K562 (cell line): ENCODE measurements around the gene FAM81B. TPM values are rescaled to one million over a fixed set of nuclear protein-coding genes. Genes with fewer than 3 reads are reported as not detected.
A peak's percentile ranks its signal among the peaks of the same experiment; 100 is the strongest.

Source experiments
- ATAC-seq: fragments of 200-7000 bp; cut with Tn5 transposase; 3 replicates; pipeline ENCODE4 v1.9.1; 2020; ENCODE audit warnings: moderate library complexity
- BruUV-seq: library from RNA; stranded (reverse); fragments of 400-500 nt; replicated peaks from 2 replicates; lab custom pipeline; 2021; lab: Mats Ljungman, UMichigan
- CTCF ChIA-PET: fragments of 300-600 bp; formaldehyde crosslinking; extraction: SDS; loops from one replicate; lab custom pipeline; 2021; ENCODE audit warnings: low intra/inter-chr PET ratio; lab: Yijun Ruan, JAX
- POLR2A ChIA-PET: fragments of 300-600, 350-650 bp; sonication (Branson Sonifier 250); formaldehyde crosslinking; extraction: SDS; loops from one replicate; lab custom pipeline; 2021; ENCODE audit warnings: antibody characterized with exemption, inconsistent platforms; lab: Yijun Ruan, JAX
- DNase-seq, 4 experiments: peaks; one replicate each; pipeline versions ENCODE4 v3.0.0 to v3.0.0-alpha.2; 2011 to 2018; ENCODE audit warnings: low spot score in 3 of 4, mixed read lengths in 3 of 4; ENCODE audit errors: extremely low read depth in 1 of 4
- FAIRE-seq: peaks from 2 replicates; lab custom pipeline; 2011; peaks lifted over from hg19 to GRCh38; lab: Jason Lieb, UNC
- H2AFZ ChIP-seq: 2 replicates; pipeline ENCODE4 v1.6.0; 2011; ENCODE audit warnings: low read depth, low read length, control low read depth, inconsistent platforms
- H3K27ac ChIP-seq: fragments of 200-600 bp; 3 replicates; pipeline ENCODE4 v1.8.0; 2011; ENCODE audit warnings: low read depth, mild to moderate bottlenecking, control low read depth, inconsistent platforms, low read length, moderate library complexity, mixed read lengths; ENCODE audit errors: extremely low read depth
- H3K27me3 ChIP-seq, 2 experiments: fragments of 300-600 bp in 1 of 2; 2 replicates in 1 of 2; 3 replicates in 1 of 2; pipeline versions ENCODE4 v1.6.0 to v1.8.0; 2011; ENCODE audit warnings: inconsistent platforms in 2 of 2, low read length in 2 of 2, mild to moderate bottlenecking in 1 of 2, mixed read lengths in 1 of 2, moderate library complexity in 1 of 2; ENCODE audit not compliant: control insufficient read depth in 2 of 2, insufficient read depth in 2 of 2
- H3K36me3 ChIP-seq: fragments of 300-600 bp; 3 replicates; pipeline ENCODE4 v1.8.0; 2011; ENCODE audit warnings: mild to moderate bottlenecking, low read length, inconsistent platforms; ENCODE audit not compliant: control insufficient read depth, insufficient read depth
- H3K4me1 ChIP-seq, 2 experiments: fragments of 200-600 bp in 1 of 2; replicated peaks in 1 of 2; 2 replicates in 1 of 2; 3 replicates in 1 of 2; pipeline versions ENCODE4 v1.5.1 to v1.8.0; 2011; ENCODE audit warnings: inconsistent platforms in 2 of 2, low read length in 2 of 2, mild to moderate bottlenecking in 1 of 2, mixed read lengths in 1 of 2, moderate library complexity in 1 of 2; ENCODE audit not compliant: control insufficient read depth in 2 of 2, insufficient read depth in 2 of 2
- H3K4me2 ChIP-seq: 2 replicates; pipeline ENCODE4 v1.6.1; 2011; ENCODE audit warnings: low read length, control low read depth, inconsistent platforms, mixed read lengths; ENCODE audit not compliant: insufficient read depth
- H3K4me3 ChIP-seq: fragments of 200-600 bp; sonication (generic), shearing (Covaris generic); 2 replicates; pipeline ENCODE4 v1.5.1; 2016; ENCODE audit warnings: control low read depth, inconsistent platforms
- H3K79me2 ChIP-seq: fragments of 200-600 bp; 3 replicates; pipeline ENCODE4 v1.8.0; 2011; ENCODE audit warnings: low read length, inconsistent platforms; ENCODE audit not compliant: control insufficient read depth, insufficient read depth
- H3K9ac ChIP-seq, 2 experiments: 2 replicates each; pipeline versions ENCODE4 v1.6.0 to v1.6.1; 2011; ENCODE audit warnings: low read depth in 2 of 2, low read length in 2 of 2, control low read depth in 1 of 2, inconsistent platforms in 1 of 2, mild to moderate bottlenecking in 1 of 2, mixed read lengths in 1 of 2; ENCODE audit not compliant: insufficient read depth in 1 of 2
- H3K9me1 ChIP-seq: one replicate; pipeline ENCODE4 v1.6.0; 2011; ENCODE audit warnings: inconsistent platforms, mild to moderate bottlenecking, low read length, moderate library complexity; ENCODE audit not compliant: control insufficient read depth, insufficient read depth
- H3K9me3 ChIP-seq: replicated peaks from 2 replicates; pipeline ENCODE4 v1.5.1; 2011; ENCODE audit warnings: low read depth, low read length, inconsistent platforms; ENCODE audit not compliant: control insufficient read depth, insufficient read depth
- H4K20me1 ChIP-seq: replicated peaks from 2 replicates; pipeline ENCODE4 v1.6.1; 2011; ENCODE audit warnings: low read length, inconsistent platforms, mixed read lengths; ENCODE audit not compliant: control insufficient read depth, insufficient read depth
- CBFA2T3 ChIP-seq: fragments of 450-650 bp; IDR thresholded peaks from 2 replicates; pipeline ENCODE4 v1.6.1; 2017
- CEBPB ChIP-seq: fragments of 450-650 bp; IDR thresholded peaks from 2 replicates; pipeline ENCODE4 v1.6.1; 2016; ENCODE audit warnings: missing genetic modification characterization, missing compliant biosample characterization
- CEBPG ChIP-seq, 3 experiments: fragments of 200-800 bp in 1 of 3; sonication (Bioruptor generic) in 1 of 3; sonication (generic) in 1 of 3; formaldehyde crosslinking in 1 of 3; IDR thresholded peaks in 2 of 3; conservative IDR thresholded peaks in 1 of 3; 2 replicates each; pipeline versions ENCODE4 v1.6.1 to v1.8.0; 2016 to 2022; ENCODE audit warnings: missing compliant biosample characterization in 2 of 3, missing genetic modification characterization in 2 of 3, mild to moderate bottlenecking in 1 of 3, missing genetic modification reagents in 1 of 3
- CXXC5 ChIP-seq: fragments of 250-450 bp; sonication (Bioruptor Pico); IDR thresholded peaks from 2 replicates; pipeline ENCODE4 v1.8.0; 2022; ENCODE audit warnings: inconsistent platforms, mild to moderate bottlenecking, moderate library complexity
- FOSL1 ChIP-seq: fragments of 200-800 bp; sonication (Bioruptor generic); conservative IDR thresholded peaks from 2 replicates; pipeline ENCODE4 v1.6.1; 2016; ENCODE audit warnings: missing genetic modification characterization, missing compliant biosample characterization
- LCOR ChIP-seq: sonication (generic); formaldehyde crosslinking; IDR thresholded peaks from 2 replicates; pipeline ENCODE4 v1.8.0; 2022; ENCODE audit warnings: mild to moderate bottlenecking, missing genetic modification reagents
- MEIS2 ChIP-seq: fragments of 450-650 bp; IDR thresholded peaks from 2 replicates; pipeline ENCODE4 v1.6.1; 2014; ENCODE audit warnings: mild to moderate bottlenecking; ENCODE audit not compliant: partially characterized antibody
- MTA2 ChIP-seq: fragments of 450-650 bp; IDR thresholded peaks from 2 replicates; pipeline ENCODE4 v1.6.1; 2016; ENCODE audit warnings: low read depth
- SETDB1 ChIP-seq: IDR thresholded peaks from one replicate; pipeline ENCODE4 v1.6.1; 2012; ENCODE audit warnings: low read length, control low read depth, inconsistent platforms
- TCF3 ChIP-seq: sonication (generic); formaldehyde crosslinking; IDR thresholded peaks from 2 replicates; pipeline ENCODE4 v1.4.0; 2020; ENCODE audit warnings: mild to moderate bottlenecking, missing genetic modification reagents
- TEAD4 ChIP-seq, 2 experiments: sonication (generic) in 1 of 2; formaldehyde crosslinking in 1 of 2; IDR thresholded peaks; 2 replicates each; pipeline versions ENCODE4 v1.6.1 to v1.8.0; 2012 to 2022; ENCODE audit warnings: borderline replicate concordance in 1 of 2, inconsistent platforms in 1 of 2, low read length in 1 of 2, mild to moderate bottlenecking in 1 of 2, missing genetic modification reagents in 1 of 2
- ZNF551 ChIP-seq: fragments of 250-450 bp; sonication (Bioruptor Pico); IDR thresholded peaks from 2 replicates; pipeline ENCODE4 v1.5.0; 2021; ENCODE audit warnings: mild to moderate bottlenecking, moderate library complexity
- WGBS: fragments of 100-300 bp; shearing (Covaris generic); methylation state at CpG from one replicate; pipeline ENCODE4 v1.1.6; 2016; ENCODE audit warnings: low coverage, mixed read lengths; ENCODE audit not compliant: insufficient coverage; ENCODE audit errors: missing lambda C conversion rate; 5-methylcytosine and 5-hydroxymethylcytosine counted together
- in situ Hi-C: fragments of 300-500 bp; cut with MboI; formaldehyde crosslinking; loops from 4 replicates; pipeline ENCODE4 v1.15.0; 2018; ENCODE audit warnings: inconsistent platforms, mixed read lengths
- intact Hi-C: fragments of 100-400 bp; cut with micrococcal nuclease; formaldehyde crosslinking; loops from 2 replicates; pipeline ENCODE4 v1.14.2; 2022
- polyA plus RNA-seq, 8 experiments: library from polyadenylated mRNA; depleted of rRNA in 4 of 8; stranded (reverse) in 5 of 8; unstranded in 3 of 8; fragments of >200 nt; fragmentation: Nextera tagmentation in 2 of 8; fragmentation: Illumina TruSeq in 1 of 8; extraction: Ambion mirVana in 2 of 8; extraction: Trizol in 1 of 8; gene quantifications; 2 replicates each; pipeline versions ENCODE4 v1.2.1 to v1.2.3, GENCODE V29; 2011 to 2014; ENCODE audit warnings: inconsistent platforms in 1 of 8, missing spikeins in 1 of 8
- total RNA-seq, 7 experiments: library from RNA; depleted of rRNA in 6 of 7; stranded (reverse); fragments of >200 nt in 6 of 7; fragmentation: Illumina TruSeq in 2 of 7; extraction: Trizol in 2 of 7; gene quantifications; 2 replicates each; pipeline versions ENCODE4 v1.2.1 to v1.2.3, GENCODE V29; 2011 to 2021; ENCODE audit warnings: low replicate concordance in 1 of 7

The FAM81B gene
- total and polyA plus RNA-seq, 9 of the 15 experiments (the other 6 are each of a cell fraction or from before 2014, with no cell fraction given): 0.08 to 0.64 (median 0.25) TPM; not detected in 2

DNA sequence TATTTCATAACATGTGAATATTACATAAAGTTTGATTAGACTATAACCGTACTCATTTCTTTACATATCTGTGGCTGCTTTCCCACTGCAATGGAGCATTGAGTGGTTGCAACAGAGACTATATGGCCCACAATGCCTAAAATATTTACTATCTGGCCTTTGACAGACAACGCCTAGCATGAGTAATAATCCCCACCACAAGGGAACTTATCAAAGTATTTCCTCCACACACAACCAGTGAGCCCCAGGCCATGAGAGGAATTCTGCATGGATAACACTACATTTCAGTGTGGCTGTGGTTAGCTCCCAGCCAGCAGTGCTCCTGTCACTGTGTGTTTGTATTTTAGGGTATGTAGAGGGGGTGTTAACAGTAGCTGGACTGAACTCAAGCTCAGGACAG, 54.8 kb downstream of the FAM81B start:
- BruUV-seq: no TSS peak
- intact Hi-C loops: loop anchor here (10.0 kb wide), 2 partner anchors 399 to 481 kb away; no protein-coding TSS in a partner anchor
- TF ChIP-seq CEBPB (tag) (peak; percentile 49; the same call in 1 of the 2 replicates), TEAD4 (IDR thresholded peaks at IDR 0.05; ENCODE audit: low read length) (peak; percentile 31; the same call in 1 of the 2 replicates), TEAD4 (CRISPR knock-in tag; IDR thresholded peaks at IDR 0.05; ENCODE audit: borderline replicate concordance) (no peak), ZNF551 (CRISPR knock-in tag) (no peak), TCF3 (CRISPR knock-in tag) (peak; percentile 46; the same call in 1 of the 2 replicates), FOSL1 (tag) (peak; percentile 85), CXXC5 (peak; percentile 40; the same call in 1 of the 2 replicates), CEBPG (CRISPR knock-in tag; IDR thresholded peaks at IDR 0.05) (no peak), CEBPG (tag; conservative IDR thresholded peaks at IDR 0.05 in 1 of 2, IDR thresholded peaks at IDR 0.05 in 1 of 2) (peak in 1 of 2 experiments; percentile 46; a peak in 1 of 4 replicates), CBFA2T3 (peak; percentile 25; the same call in 1 of the 2 replicates), LCOR (0 out of 2 replicates have a peak, but pooled peaks have one; percentile 41), MEIS2 (peak; percentile 19), MTA2 (no peak), SETDB1 (no peak)
- Histone ChIP-seq H3K9ac (no peak overlapping the region), H3K27me3 (peaks cover 3 to 5% of the 10 kb centered on the region in 2 experiments; a peak in 4 of 5 replicates), H3K9me1 (no peaks in the 10 kb centered on the region), H3K79me2 (no peaks in the 10 kb centered on the region), H4K20me1 (no peaks in the 10 kb centered on the region), H2AFZ (peak overlapping the region; percentile 32; the same call in 1 of the 2 replicates), H3K4me3 (no peak overlapping the region), H3K4me1 (peaks cover 0 to 11% of the 10 kb centered on the region in 2 experiments; a peak in 2 of 5 replicates), H3K36me3 (no peaks in the 10 kb centered on the region), H3K9me3 (no peaks in the 10 kb centered on the region), H3K27ac (no peak overlapping the region), H3K4me2 (no peak overlapping the region)
- DNase-seq: peak in 3 of 4 experiments; percentile 5 to 33 (median 29)
- FAIRE-seq: peak; percentile 82
- WGBS: 3% methylated on average over 2 of the region's 2 CpGs
- ChIA-PET POLR2A (interaction anchor here (0.6 kb wide), 1 partner anchor 9 kb away, joined by 3 read pairs; no protein-coding TSS in a partner anchor), CTCF (no interaction called here)
- peak; percentile 77 for ATAC-seq
- in situ Hi-C loops: no loop called here
